ENCODE measurements around the gene DEFB108B.
"Not testable (repeated sequence)": the region's sequence is repeated elsewhere in the genome, so short reads cannot be mapped to it uniquely, and the experiment has no call there.

GRCh38 chr11:71791111-71791510 is 41.9 kb upstream of the DEFB108B start:
- TF ChIP-seq ZNF768 (tag by site-specific recombination; IDR thresholded peaks at IDR 0.05); MZF1 (tag by site-specific recombination; IDR thresholded peaks at IDR 0.05; ENCODE audit: borderline replicate concordance); PBX3 (CRISPR knock-in tag; IDR thresholded peaks at IDR 0.05); ZNF366 (tag by site-specific recombination; conservative IDR thresholded peaks at IDR 0.05); ZNF114 (tag by site-specific recombination; IDR thresholded peaks at IDR 0.05); CTCF (tag by site-specific recombination; IDR thresholded peaks at IDR 0.05): not testable (repeated sequence)
